Adipocyte (in vitro differentiated cells): ENCODE results near the gene HOMER2.
"Not testable (repeated sequence)": the region's sequence is repeated elsewhere in the genome, so short reads cannot be mapped to it uniquely, and the experiment has no call there.

Experiments
- DNase-seq: peaks from one replicate; pipeline ENCODE4 v3.0.0-alpha.2; 2015; ENCODE audit warnings: low read depth
- H3K27me3 ChIP-seq: replicated peaks from 2 replicates; pipeline ENCODE4 v1.7.0; 2013; ENCODE audit warnings: mild to moderate bottlenecking, low read length, moderate library complexity; ENCODE audit not compliant: control insufficient read depth, insufficient read depth
- H3K36me3 ChIP-seq: 2 replicates; pipeline ENCODE4 v1.7.0; 2013; ENCODE audit warnings: low read length, mild to moderate bottlenecking, moderate library complexity; ENCODE audit not compliant: control insufficient read depth, insufficient read depth, severe bottlenecking
- H3K4me1 ChIP-seq: 2 replicates; pipeline ENCODE4 v1.7.0; 2013; ENCODE audit warnings: mild to moderate bottlenecking, low read length, moderate library complexity; ENCODE audit not compliant: control insufficient read depth, insufficient read depth
- H3K4me3 ChIP-seq: 2 replicates; pipeline ENCODE4 v1.7.0; 2013; ENCODE audit warnings: mild to moderate bottlenecking, low read length, moderate library complexity
- H3K9ac ChIP-seq: 2 replicates; pipeline ENCODE4 v1.7.0; 2013; ENCODE audit warnings: mild to moderate bottlenecking, low read length, moderate library complexity
- H3K9me3 ChIP-seq: 2 replicates; pipeline ENCODE4 v1.7.0; 2013; ENCODE audit warnings: mild to moderate bottlenecking, low read length, moderate library complexity; ENCODE audit not compliant: control insufficient read depth

HOMER2 gene

DNA sequence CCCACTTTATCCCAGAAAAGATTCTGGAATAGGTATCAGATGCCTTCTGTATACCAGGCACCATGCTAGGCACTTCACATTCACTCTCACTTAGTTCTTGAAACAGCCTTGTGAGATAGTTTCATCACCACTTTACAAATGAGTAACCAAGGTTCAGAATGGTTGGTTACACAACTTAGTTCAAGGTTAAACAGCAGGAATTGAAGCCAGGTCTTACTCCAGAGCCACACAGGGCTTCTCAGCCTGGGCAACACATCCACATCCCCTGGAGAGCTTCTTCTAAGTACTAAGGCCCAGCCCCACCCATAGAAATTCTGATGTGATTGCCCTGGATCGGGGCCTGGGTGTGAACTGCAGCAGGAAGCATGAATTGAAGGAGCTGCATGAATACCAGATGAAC is 124.4 kb downstream of the HOMER2 start:
- peak; percentile 16 for DNase-seq
- Histone ChIP-seq H3K27me3 (no peaks in the 10 kb centered on the region), H3K9ac (no peak overlapping the region), H3K4me3 (no peak overlapping the region), H3K9me3 (no peaks in the 10 kb centered on the region), H3K4me1 (peaks cover 27% of the 10 kb centered on the region), H3K36me3 (peaks cover 96% of the 10 kb centered on the region)

GRCh38 chr15:82823049-82823448 is 129.5 kb downstream of the HOMER2 start:
- Histone ChIP-seq H3K27me3 (no peaks in the 10 kb centered on the region), H3K36me3 (peaks cover 77% of the 10 kb centered on the region), H3K9me3 (no peaks in the 10 kb centered on the region)

DNA sequence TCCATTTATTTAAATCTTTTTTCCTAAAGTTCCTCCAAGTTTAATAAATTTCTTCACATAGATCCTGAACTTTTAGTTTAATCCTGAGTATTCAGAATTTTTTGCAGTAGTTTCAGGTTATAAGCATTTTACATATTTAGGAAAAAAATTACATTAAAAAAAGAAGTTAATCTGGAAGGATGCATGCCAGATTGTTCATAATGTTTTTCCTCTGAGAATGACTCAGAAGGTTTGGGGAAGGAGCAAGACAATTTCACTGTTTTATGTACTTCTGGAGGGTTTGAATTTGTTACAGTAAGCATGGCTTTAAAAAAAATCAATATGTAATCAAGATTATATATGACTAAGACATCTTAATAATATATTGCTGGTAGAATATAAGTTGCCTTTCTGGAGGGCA is 130.7 kb downstream of the HOMER2 start:
- not testable (repeated sequence) for H3K4me3 ChIP-seq, H3K27me3 ChIP-seq, H3K9ac ChIP-seq, H3K4me1 ChIP-seq, H3K9me3 ChIP-seq
- DNase-seq: peak; percentile 32
- peaks cover 77% of the 10 kb centered on the region for H3K36me3 ChIP-seq

More at GRCh38 chr15:82823049-82823448, 129.5 kb downstream of the HOMER2 start:
- no peak for DNase-seq
- H3K9ac ChIP-seq: no peak overlapping the region
- H3K4me3 ChIP-seq: no peak overlapping the region
- H3K4me1 ChIP-seq: peaks cover 9% of the 10 kb centered on the region

DNA sequence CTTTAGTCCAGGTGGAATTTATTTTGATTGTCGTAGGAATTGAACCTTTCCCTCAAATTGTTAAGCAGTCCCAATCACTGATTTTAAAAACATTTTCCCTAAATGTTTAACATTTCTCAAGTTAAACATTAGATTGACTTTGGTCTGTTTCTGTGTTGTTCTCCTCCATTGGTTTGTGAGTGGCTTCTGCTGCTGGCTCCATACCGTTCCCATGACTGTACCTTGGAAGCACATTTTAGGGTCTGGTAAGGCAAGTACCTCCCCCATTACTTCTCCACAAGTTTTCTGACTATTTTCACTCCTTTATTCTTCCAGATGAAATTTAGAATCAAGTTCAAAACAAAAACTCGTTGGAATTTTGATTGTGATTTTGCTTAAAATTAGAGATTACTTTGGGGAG is 131.1 kb downstream of the HOMER2 start:
- not testable (repeated sequence) for H3K9ac ChIP-seq, H3K4me1 ChIP-seq, H3K4me3 ChIP-seq, H3K9me3 ChIP-seq, H3K27me3 ChIP-seq, DNase-seq
- H3K36me3 ChIP-seq: peaks cover 77% of the 10 kb centered on the region

GRCh38 chr15:82820128-82820527 is 132.4 kb downstream of the HOMER2 start:
- DNase-seq: no peak
- H3K36me3 ChIP-seq: peaks cover 77% of the 10 kb centered on the region
- H3K9me3 ChIP-seq: no peaks in the 10 kb centered on the region
- no peak overlapping the region for H3K9ac ChIP-seq
- H3K27me3 ChIP-seq: no peaks in the 10 kb centered on the region
- no peak overlapping the region for H3K4me3 ChIP-seq
- peaks cover 10% of the 10 kb centered on the region for H3K4me1 ChIP-seq

- peak; percentile 24 for DNase-seq
- Histone ChIP-seq H3K4me3 (no peak overlapping the region), H3K36me3 (peaks cover 46% of the 10 kb centered on the region)
These were observed 139.5 kb downstream of the HOMER2 start for GRCh38 chr15:82812994-82813393.

DNA sequence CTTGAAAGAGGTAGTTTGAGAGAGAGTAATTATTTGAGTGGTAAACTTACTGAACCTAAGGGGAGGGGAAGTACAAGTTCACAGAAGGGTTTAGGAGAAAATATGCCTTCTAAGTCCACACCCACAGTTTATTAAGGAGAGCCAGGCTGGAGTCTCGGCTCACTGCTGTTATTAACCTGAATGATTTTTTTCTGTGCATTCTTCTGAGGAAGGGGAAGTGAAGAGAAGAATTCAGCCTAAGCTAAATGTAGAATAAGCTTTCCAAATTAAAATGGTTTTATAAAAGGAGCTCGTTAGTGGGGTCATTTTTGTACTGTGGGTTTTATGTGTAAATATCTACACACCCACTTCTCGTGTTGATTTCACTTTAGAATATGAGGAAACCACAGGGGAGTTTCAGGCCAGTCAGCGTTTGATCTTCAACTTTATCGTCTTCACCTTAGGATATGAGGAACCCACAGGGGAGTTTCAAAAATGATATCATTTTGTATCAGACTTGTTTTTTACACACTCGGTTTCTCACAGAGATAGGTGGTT is 141.6 kb downstream of the HOMER2 start:
- Histone ChIP-seq H3K9me3 (no peaks in the 10 kb centered on the region), H3K27me3 (no peaks in the 10 kb centered on the region), H3K36me3 (peaks cover 25% of the 10 kb centered on the region), H3K9ac (peak overlapping the region; percentile 94), H3K4me3 (peak overlapping the region; percentile 90), H3K4me1 (peaks cover 25% of the 10 kb centered on the region)
- peak; percentile 54 for DNase-seq

More at GRCh38 chr15:82812994-82813393, 139.5 kb downstream of the HOMER2 start:
- Histone ChIP-seq H3K9me3 (no peaks in the 10 kb centered on the region), H3K27me3 (no peaks in the 10 kb centered on the region), H3K4me1 (peaks cover 25% of the 10 kb centered on the region), H3K9ac (no peak overlapping the region)

DNA sequence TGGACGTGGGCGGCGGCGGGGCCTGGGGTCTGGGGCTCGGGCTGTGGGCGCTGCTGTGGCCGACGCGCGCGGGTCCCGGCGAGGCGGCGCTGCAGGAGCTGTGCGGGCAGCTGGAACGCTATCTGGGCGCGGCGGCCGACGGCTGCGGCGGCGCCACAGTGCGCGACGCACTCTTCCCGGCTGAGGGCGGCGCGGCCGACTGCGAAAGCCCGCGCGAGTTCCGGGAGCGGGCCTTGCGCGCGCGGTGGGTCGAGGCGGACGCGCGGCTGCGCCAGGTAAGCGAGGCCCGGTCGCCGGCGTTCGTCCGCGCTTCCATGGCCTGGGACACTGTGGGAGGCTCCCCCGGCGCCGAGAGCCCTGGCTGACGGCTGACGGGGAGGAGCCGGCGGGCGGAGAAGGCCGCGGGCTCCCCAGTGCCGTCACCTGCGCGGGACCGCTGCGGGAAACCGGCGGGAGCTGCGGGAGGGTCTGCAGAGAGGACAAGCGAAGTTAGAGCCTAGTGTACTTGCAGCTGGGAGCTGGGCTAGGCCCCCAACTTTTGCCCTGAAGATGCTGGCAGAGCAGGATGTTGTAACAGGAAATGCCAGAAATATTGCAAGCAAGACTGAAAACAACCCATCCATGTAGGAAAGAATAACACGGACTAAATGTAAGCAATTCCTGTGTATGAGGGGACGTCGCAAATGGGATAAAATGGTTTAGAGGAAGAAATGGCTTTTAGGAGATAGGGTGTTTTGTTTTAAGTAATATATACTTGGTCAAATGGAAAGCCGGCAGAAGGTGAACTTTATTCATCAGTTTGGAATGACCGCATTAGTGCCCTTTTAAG is 142.2 kb downstream of the HOMER2 start:
- Histone ChIP-seq H3K4me1 (peaks cover 21% of the 10 kb centered on the region), H3K9ac (peak overlapping the region; percentile 94), H3K4me3 (peak overlapping the region; percentile 90), H3K36me3 (peaks cover 19% of the 10 kb centered on the region), H3K27me3 (no peaks in the 10 kb centered on the region), H3K9me3 (no peaks in the 10 kb centered on the region)
- DNase-seq: peak; percentile 82

DNA sequence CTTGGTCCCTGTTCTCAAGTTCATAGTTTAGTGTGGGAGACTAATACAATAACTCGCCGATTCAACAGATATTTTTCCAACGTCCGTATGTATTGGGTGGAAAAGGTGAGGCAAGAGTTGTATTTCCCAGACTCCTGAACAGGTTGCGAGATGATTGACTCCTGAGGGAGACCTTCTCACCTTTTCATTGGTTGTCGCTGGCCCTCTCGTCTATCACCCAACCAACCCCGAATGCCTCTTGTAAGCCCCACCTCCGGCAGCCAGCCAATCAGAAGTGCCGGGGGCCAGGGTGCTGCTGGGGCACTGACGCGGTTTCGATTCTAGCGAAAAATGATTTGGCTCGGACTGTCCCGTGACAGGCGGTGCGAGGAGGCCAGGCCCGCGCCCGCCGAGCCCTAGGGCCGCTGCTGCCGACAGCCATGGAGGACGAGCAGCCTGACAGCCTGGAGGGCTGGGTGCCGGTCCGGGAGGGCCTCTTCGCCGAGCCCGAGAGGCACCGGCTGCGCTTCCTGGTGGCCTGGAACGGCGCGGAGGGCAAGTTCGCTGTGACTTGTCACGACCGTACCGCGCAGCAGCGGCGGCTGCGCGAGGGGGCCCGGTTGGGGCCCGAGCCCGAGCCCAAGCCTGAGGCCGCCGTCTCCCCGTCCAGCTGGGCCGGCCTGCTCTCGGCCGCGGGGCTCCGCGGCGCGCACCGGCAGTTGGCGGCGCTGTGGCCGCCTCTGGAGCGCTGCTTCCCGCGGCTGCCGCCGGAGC is 143.0 kb downstream of the HOMER2 start, which contains the start of gene WHAMM:
WHAMM (plus strand) TSS at position 321 of the 753 bp plus-strand sequence; CDS start at position 420, 99 bp downstream.
- DNase-seq: peak; percentile 100
- Histone ChIP-seq H3K4me1 (peaks cover 21% of the 10 kb centered on the region), H3K9ac (peak within 1 kb of the TSS; percentile 94), H3K9me3 (no peaks in the 10 kb centered on the region), H3K36me3 (peaks cover 16% of the 10 kb centered on the region), H3K27me3 (no peaks in the 10 kb centered on the region), H3K4me3 (peak within 1 kb of the TSS; percentile 90)

- H3K27me3 ChIP-seq: no peaks in the 10 kb centered on the region
- DNase-seq: no peak
- H3K4me1 ChIP-seq: peaks cover 21% of the 10 kb centered on the region
- peaks cover 8% of the 10 kb centered on the region for H3K36me3 ChIP-seq
- no peaks in the 10 kb centered on the region for H3K9me3 ChIP-seq
- H3K4me3 ChIP-seq: peak overlapping the region; percentile 90
- no peak overlapping the region for H3K9ac ChIP-seq
These were observed 143.9 kb downstream of the HOMER2 start for GRCh38 chr15:82808634-82809041.
